Stimulated activated CD8-positive, alpha-beta memory T cell treated with anti-CD3 and anti-CD28 coated beads, Interleukin-4, amount 100 ng/mL, for 4 hours (primary cell): ENCODE measurements around the gene SLC23A2.
"Not testable (repeated sequence)": the region's sequence is repeated elsewhere in the genome, so short reads cannot be mapped to it uniquely, and the experiment has no call there.

Experiments
- DNase-seq, 2 donors: peaks; one replicate each; pipeline ENCODE4 v3.0.0-alpha.2; 2020; ENCODE audit warnings: low read depth in 2 of 2, low spot score in 1 of 2

SLC23A2 gene

GRCh38 chr20:5001174-5002076, at the start of gene SLC23A2:
TSS of gene SLC23A2 (minus strand) at chr20:5001510. CDS start at chr20:4932562, 68,948 bp downstream.
- DNase-seq = peak; percentile 8 to 32

GRCh38 chr20:5046656-5047339, 45.5 kb upstream of the SLC23A2 start:
- DNase-seq = no peak

- no peak for DNase-seq
Measured at GRCh38 chr20:5045906-5046305, 44.6 kb upstream of the SLC23A2 start.

GRCh38 chr20:5044075-5044620, 42.8 kb upstream of the SLC23A2 start:
- DNase-seq = no peak

GRCh38 chr20:5041433-5041832, 40.1 kb upstream of the SLC23A2 start:
- no peak for DNase-seq

- no peak for DNase-seq
Measured at GRCh38 chr20:5040345-5040744, 39.0 kb upstream of the SLC23A2 start.

GRCh38 chr20:5039889-5040288, 38.6 kb upstream of the SLC23A2 start:
- DNase-seq = no peak

- DNase-seq = peak in 1 of 2 donors; percentile 50
Measured at GRCh38 chr20:5039255-5039657, 37.9 kb upstream of the SLC23A2 start.

- no peak for DNase-seq
Measured at GRCh38 chr20:5036828-5037227, 35.5 kb upstream of the SLC23A2 start.

GRCh38 chr20:5035518-5035917, 34.2 kb upstream of the SLC23A2 start:
- not testable (repeated sequence) for DNase-seq

GRCh38 chr20:5033566-5033965, 32.3 kb upstream of the SLC23A2 start:
- DNase-seq = no peak

- DNase-seq = not testable (repeated sequence)
Measured at GRCh38 chr20:5031701-5032100, 30.4 kb upstream of the SLC23A2 start.

GRCh38 chr20:5031206-5031557, 29.9 kb upstream of the SLC23A2 start:
- no peak for DNase-seq

- DNase-seq = no peak
Measured at GRCh38 chr20:5030348-5031205, 29.3 kb upstream of the SLC23A2 start.

- DNase-seq = not testable (repeated sequence)
Measured at GRCh38 chr20:5028258-5029059, 27.1 kb upstream of the SLC23A2 start.

- no peak for DNase-seq
Measured at GRCh38 chr20:5024982-5025381, 23.7 kb upstream of the SLC23A2 start.

GRCh38 chr20:5024103-5024502, 22.8 kb upstream of the SLC23A2 start:
- no peak for DNase-seq

- not testable (repeated sequence) for DNase-seq
Measured at GRCh38 chr20:5023171-5023570, 21.9 kb upstream of the SLC23A2 start.

GRCh38 chr20:5020760-5021159, 19.4 kb upstream of the SLC23A2 start:
- no peak for DNase-seq
